Mesodermal cell (in vitro differentiated cells): ENCODE data around the gene LRP6.
"Not testable (repeated sequence)": the region's sequence is repeated elsewhere in the genome, so short reads cannot be mapped to it uniquely, and the experiment has no call there.

Experiments used
- H3K27ac ChIP-seq: 2 replicates; pipeline ENCODE4 v1.7.0; 2013; ENCODE audit warnings: mild to moderate bottlenecking, low read depth, low read length, moderate library complexity; ENCODE audit not compliant: severe bottlenecking
- H3K36me3 ChIP-seq: 2 replicates; pipeline ENCODE4 v1.7.1; 2013; ENCODE audit warnings: mild to moderate bottlenecking, low read length, moderate library complexity; ENCODE audit not compliant: control insufficient read depth, insufficient read depth
- H3K4me1 ChIP-seq: one replicate; pipeline ENCODE4 v1.7.1; 2013; ENCODE audit warnings: mild to moderate bottlenecking, low read length; ENCODE audit not compliant: insufficient read depth, control insufficient read depth, poor library complexity, severe bottlenecking
- H3K4me3 ChIP-seq: 2 replicates; pipeline ENCODE4 v1.7.0; 2013; ENCODE audit warnings: low read length, control low read depth, mild to moderate bottlenecking; ENCODE audit not compliant: insufficient read depth, poor library complexity, severe bottlenecking; ENCODE audit errors: extremely low read depth
- H3K9me3 ChIP-seq: 2 replicates; pipeline ENCODE4 v1.7.1; 2013; ENCODE audit warnings: mild to moderate bottlenecking, low read length, moderate library complexity; ENCODE audit not compliant: control insufficient read depth
- WGBS, 2 experiments: methylation state at CpG; one replicate each; pipeline ENCODE4 v1.1.5; 2013; ENCODE audit warnings: missing lambda C conversion rate in 2 of 2; ENCODE audit not compliant: insufficient coverage in 2 of 2; 5-methylcytosine and 5-hydroxymethylcytosine counted together

The LRP6 gene

DNA sequence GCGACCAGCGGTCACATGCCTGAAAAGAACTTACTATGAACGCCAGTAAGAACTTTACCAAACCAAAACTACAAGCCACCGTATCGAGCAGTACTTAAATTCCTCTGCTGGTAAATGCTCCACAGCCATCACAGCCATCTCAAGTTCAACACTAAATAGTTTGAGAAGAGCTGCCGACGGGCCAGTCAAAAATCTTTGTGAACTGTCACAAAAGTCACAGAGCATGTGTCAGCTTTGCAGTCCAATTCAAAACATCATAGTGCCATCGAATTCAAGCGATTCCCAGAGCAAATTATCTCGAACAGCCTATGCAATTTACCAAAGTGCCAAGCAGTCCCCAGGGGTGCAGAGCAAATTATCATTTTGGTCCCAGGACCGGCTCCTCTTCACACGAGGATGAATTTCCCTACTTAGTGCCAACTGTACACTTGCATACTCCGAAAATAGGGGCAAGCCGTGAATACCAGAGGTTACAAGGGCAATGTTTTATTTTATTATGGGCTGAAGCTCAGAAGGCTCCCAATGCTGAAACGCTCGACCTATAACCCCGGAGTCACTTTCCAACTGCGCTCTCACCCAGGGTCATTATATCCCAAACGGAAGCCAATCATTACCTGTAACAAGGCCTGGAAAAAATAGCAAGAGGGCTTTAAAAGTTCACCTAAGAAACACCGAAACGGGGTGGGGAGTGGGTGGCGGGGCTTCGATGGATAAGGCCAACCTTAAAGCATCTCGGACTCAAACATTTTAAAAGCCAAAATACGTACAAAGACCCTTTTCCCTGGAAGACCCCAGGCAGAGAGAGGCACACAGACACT lies 1.1 kb downstream of the LRP6 start:
- Histone ChIP-seq H3K9me3 (no peaks in the 10 kb centered on the region), H3K4me3 (peak overlapping the region; percentile 89), H3K36me3 (no peaks in the 10 kb centered on the region), H3K27ac (peak overlapping the region; percentile 100), H3K4me1 (no peaks in the 10 kb centered on the region)
- WGBS, 2 experiments = 0 to 1% methylated on average over 10 to 15 of the region's 25 CpGs

DNA sequence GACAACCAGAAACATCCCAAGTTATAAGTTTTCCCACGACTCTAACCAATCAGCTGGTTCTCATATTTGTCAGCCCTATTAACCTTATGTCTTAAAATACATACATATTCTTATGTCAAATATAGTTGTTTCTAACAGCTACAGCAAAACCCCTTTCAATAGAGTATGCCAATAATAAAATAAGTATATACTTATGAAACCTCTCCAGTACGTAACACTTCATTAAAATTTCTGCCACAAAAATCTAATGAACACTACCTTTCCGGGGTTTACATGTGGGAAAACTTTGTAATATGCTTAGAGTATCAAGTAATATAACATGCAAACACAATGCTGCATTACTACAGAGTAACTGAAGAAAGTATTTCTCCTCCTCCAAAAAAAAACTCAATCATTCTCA lies 1.8 kb downstream of the LRP6 start:
- WGBS, 2 experiments = no CpG with 5 or more reads among the region's 3 CpGs
- no peak overlapping the region for H3K27ac ChIP-seq
- H3K4me1 ChIP-seq = no peaks in the 10 kb centered on the region
- H3K9me3 ChIP-seq = no peaks in the 10 kb centered on the region
- no peaks in the 10 kb centered on the region for H3K36me3 ChIP-seq
- H3K4me3 ChIP-seq = peak overlapping the region; percentile 89

- no peaks in the 10 kb centered on the region for H3K9me3 ChIP-seq
- H3K36me3 ChIP-seq = no peaks in the 10 kb centered on the region
- no peak overlapping the region for H3K4me3 ChIP-seq
- H3K4me1 ChIP-seq = no peaks in the 10 kb centered on the region
- no peak overlapping the region for H3K27ac ChIP-seq
- WGBS, 2 experiments = 83% methylated on average over 1 of the region's 2 CpGs; no CpG with 5 or more reads in 1 of the 2 experiments
Measured at GRCh38 chr12:12263909-12264308, 2.9 kb downstream of the LRP6 start.

- H3K4me3 ChIP-seq, H3K27ac ChIP-seq: not testable (repeated sequence)
- WGBS, 2 experiments = 95 to 97% methylated on average over 3 to 6 of the region's 6 CpGs
Measured at GRCh38 chr12:12256291-12256757, 10.5 kb downstream of the LRP6 start.

GRCh38 chr12:12254553-12254952 lies 12.3 kb downstream of the LRP6 start:
- no peak overlapping the region for H3K4me3 ChIP-seq
- H3K4me1 ChIP-seq = peaks cover 6% of the 10 kb centered on the region
- peaks cover 11% of the 10 kb centered on the region for H3K36me3 ChIP-seq
- 100% methylated on average over 1 of the region's 2 CpGs for WGBS, 2 experiments
- no peaks in the 10 kb centered on the region for H3K9me3 ChIP-seq
- no peak overlapping the region for H3K27ac ChIP-seq

More at GRCh38 chr12:12256291-12256757, 10.5 kb downstream of the LRP6 start:
- H3K4me1 ChIP-seq, H3K9me3 ChIP-seq: not testable (repeated sequence)
- peaks cover 11% of the 10 kb centered on the region for H3K36me3 ChIP-seq

GRCh38 chr12:12249216-12250050 lies 17.4 kb downstream of the LRP6 start:
- no peak overlapping the region for H3K27ac ChIP-seq
- no peaks in the 10 kb centered on the region for H3K4me1 ChIP-seq
- WGBS, 2 experiments = 92 to 96% methylated on average over 3 to 4 of the region's 4 CpGs
- H3K4me3 ChIP-seq = no peak overlapping the region
- H3K36me3 ChIP-seq = peaks cover 17% of the 10 kb centered on the region
- H3K9me3 ChIP-seq = no peaks in the 10 kb centered on the region

DNA sequence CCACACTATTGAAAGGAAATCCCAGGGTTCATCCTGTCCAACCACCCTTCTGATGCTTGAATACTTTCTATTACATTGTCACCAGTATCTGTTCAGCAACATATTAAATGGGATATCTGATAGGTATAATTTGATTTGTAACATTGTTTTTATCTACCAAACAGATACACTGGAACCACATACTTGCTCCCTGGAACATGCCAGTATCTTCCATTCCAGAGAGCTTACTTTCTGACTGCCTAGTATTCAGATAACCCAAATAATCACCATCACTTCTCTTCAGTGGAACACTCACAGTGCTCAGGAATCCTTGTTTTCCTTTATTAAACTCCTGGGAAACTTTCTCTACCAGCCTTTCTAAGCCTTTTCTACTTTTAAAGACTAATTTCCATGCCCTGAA lies 19.3 kb downstream of the LRP6 start:
- no peak overlapping the region for H3K27ac ChIP-seq
- H3K4me3 ChIP-seq = no peak overlapping the region
- H3K36me3 ChIP-seq = peaks cover 24% of the 10 kb centered on the region
- H3K9me3 ChIP-seq = no peaks in the 10 kb centered on the region
- H3K4me1 ChIP-seq = no peaks in the 10 kb centered on the region

DNA sequence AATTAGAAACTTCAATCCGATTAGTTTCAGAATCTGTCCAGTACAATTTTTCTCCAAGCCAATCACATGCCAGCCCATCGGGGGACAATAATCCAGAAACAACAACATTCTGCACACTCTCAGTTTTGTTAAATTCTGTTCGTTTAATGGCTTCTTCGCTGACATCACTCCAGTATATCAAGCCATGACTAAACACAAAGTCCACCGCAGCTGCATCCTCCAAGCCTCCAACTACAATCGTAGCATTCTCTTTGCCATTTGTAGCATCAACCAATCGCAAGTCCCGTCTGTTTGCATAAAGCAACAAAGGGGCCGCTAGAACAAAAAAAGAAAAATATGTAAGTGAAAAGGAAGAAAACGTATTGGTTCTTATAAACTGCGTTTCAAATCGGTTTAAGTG lies 22.5 kb downstream of the LRP6 start:
- H3K4me1 ChIP-seq = no peaks in the 10 kb centered on the region
- 91 to 98% methylated on average over 4 to 7 of the region's 12 CpGs for WGBS, 2 experiments
- no peak overlapping the region for H3K27ac ChIP-seq
- H3K9me3 ChIP-seq = no peaks in the 10 kb centered on the region
- peaks cover 14% of the 10 kb centered on the region for H3K36me3 ChIP-seq
- H3K4me3 ChIP-seq = no peak overlapping the region

GRCh38 chr12:12240662-12241340 lies 26.0 kb downstream of the LRP6 start:
- 76 to 79% methylated on average over 3 to 4 of the region's 5 CpGs for WGBS, 2 experiments
- Histone ChIP-seq H3K27ac (peak overlapping the region; percentile 96), H3K36me3 (peaks cover 11% of the 10 kb centered on the region), H3K9me3 (peaks cover 6% of the 10 kb centered on the region), H3K4me3 (no peak overlapping the region), H3K4me1 (peaks cover 4% of the 10 kb centered on the region)

DNA sequence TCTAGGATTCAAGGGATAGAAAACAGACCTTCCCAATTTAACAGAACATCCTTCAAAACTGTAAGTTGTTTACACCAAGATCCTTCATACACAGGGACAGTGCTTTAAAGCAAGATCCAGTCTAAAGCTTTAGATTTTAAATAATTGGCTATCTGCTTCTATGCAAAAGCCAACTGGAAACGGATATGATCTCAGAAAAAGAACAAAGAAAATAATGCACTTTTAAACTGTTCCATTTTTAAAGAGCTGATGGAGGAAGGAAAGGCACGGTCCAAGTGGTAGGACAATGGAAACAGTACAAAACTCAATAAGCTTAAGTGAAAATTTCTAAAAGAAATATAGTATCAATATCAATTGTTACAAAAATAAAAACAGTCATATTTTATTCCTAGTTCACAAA lies 27.7 kb downstream of the LRP6 start:
- Histone ChIP-seq H3K9me3 (peaks cover 6% of the 10 kb centered on the region), H3K4me3 (no peak overlapping the region), H3K27ac (peak overlapping the region; percentile 50), H3K4me1 (peaks cover 4% of the 10 kb centered on the region), H3K36me3 (peaks cover 7% of the 10 kb centered on the region)
- WGBS, 2 experiments = 67% methylated on average over 1 of the region's 2 CpGs; no CpG with 5 or more reads in 1 of the 2 experiments
